Left ventricle myocardium inferior (tissue), 1 donor: ENCODE results near the gene GRXCR1. TPM values are rescaled to one million over a fixed set of nuclear protein-coding genes. Genes with fewer than 3 reads are reported as not detected.

Experiments
- DNase-seq: peaks from one replicate; pipeline ENCODE4 v3.0.0-alpha.2; 2020
- H3K27ac ChIP-seq: fragments of 200-600 bp; replicated peaks from 2 replicates; pipeline ENCODE4 v1.8.0; 2021
- H3K27me3 ChIP-seq: fragments of 200-600 bp; 2 replicates; pipeline ENCODE4 v1.8.0; 2021; ENCODE audit warnings: low read depth
- H3K36me3 ChIP-seq: fragments of 200-600 bp; 2 replicates; pipeline ENCODE4 v1.8.0; 2021
- H3K4me1 ChIP-seq: fragments of 200-600 bp; 2 replicates; pipeline ENCODE4 v1.8.0; 2021
- H3K4me3 ChIP-seq: fragments of 200-600 bp; 2 replicates; pipeline ENCODE4 v1.8.0; 2021; ENCODE audit warnings: mild to moderate bottlenecking, moderate library complexity
- H3K9me3 ChIP-seq: fragments of 200-600 bp; replicated peaks from 2 replicates; pipeline ENCODE4 v1.8.0; 2021
- intact Hi-C: fragments of 100-400 bp; cut with micrococcal nuclease; formaldehyde crosslinking; loops from one replicate; pipeline ENCODE4 v1.11.0; 2022
- total RNA-seq: library from RNA; stranded (reverse); fragmentation: NEBNext Ultra II Directional; extraction: Animal tissue kit (Norgen Biotek cat#: 25700); gene quantifications from one replicate; pipeline ENCODE4 v1.2.1, GENCODE V29; 2021
- TF ChIP-seq, protein P1 (sequence below): fragments of 200-600 bp; IDR thresholded peaks from 2 replicates; pipeline ENCODE4 v1.8.0; 2021; ENCODE audit warnings: antibody characterized with exemption, mild to moderate bottlenecking, borderline replicate concordance
- donor health status: DM: no; HTN: yes; CAD: no; lungs with severe emphysema.

GRXCR1 gene
- total RNA-seq, 1 donor from 2014 or later: not detected

DNA sequence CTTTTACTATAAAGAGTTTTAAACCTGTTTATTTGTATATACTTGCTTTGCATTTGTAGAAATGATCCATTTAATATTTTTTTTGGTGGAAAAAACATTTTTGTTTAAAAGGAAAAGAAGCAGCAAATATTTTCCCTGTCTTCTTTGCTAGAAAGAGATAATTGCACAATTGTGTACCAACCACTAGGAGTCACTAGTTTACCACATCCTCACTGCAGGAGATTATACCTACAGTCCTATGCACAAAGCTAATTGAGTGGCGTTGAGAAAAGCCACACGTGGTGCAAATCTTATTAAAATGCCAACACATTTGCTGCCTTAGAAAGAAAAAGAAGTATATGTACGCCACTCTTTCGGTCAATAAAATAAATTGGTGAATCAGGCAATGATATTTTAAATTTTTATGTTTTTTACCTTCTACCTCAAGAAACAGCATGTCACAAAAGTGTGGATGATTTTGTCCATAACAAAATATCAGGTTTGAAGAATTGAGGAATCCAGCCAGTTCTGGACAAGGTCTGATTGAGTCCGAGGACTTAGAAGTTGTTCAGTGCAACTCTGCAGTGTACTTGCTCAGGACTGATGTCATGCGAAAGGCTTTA is 102.9 kb downstream of the GRXCR1 start:
- Histone ChIP-seq H3K9me3 (peaks cover 15% of the 10 kb centered on the region), H3K4me3 (no peak overlapping the region), H3K36me3 (no peaks in the 10 kb centered on the region), H3K27ac (no peak overlapping the region), H3K27me3 (no peaks in the 10 kb centered on the region), H3K4me1 (no peaks in the 10 kb centered on the region)
- intact Hi-C loops: no loop called here
- TF ChIP-seq, protein P1, sequence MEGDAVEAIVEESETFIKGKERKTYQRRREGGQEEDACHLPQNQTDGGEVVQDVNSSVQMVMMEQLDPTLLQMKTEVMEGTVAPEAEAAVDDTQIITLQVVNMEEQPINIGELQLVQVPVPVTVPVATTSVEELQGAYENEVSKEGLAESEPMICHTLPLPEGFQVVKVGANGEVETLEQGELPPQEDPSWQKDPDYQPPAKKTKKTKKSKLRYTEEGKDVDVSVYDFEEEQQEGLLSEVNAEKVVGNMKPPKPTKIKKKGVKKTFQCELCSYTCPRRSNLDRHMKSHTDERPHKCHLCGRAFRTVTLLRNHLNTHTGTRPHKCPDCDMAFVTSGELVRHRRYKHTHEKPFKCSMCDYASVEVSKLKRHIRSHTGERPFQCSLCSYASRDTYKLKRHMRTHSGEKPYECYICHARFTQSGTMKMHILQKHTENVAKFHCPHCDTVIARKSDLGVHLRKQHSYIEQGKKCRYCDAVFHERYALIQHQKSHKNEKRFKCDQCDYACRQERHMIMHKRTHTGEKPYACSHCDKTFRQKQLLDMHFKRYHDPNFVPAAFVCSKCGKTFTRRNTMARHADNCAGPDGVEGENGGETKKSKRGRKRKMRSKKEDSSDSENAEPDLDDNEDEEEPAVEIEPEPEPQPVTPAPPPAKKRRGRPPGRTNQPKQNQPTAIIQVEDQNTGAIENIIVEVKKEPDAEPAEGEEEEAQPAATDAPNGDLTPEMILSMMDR: peak; percentile 53
- no peak for DNase-seq

DNA sequence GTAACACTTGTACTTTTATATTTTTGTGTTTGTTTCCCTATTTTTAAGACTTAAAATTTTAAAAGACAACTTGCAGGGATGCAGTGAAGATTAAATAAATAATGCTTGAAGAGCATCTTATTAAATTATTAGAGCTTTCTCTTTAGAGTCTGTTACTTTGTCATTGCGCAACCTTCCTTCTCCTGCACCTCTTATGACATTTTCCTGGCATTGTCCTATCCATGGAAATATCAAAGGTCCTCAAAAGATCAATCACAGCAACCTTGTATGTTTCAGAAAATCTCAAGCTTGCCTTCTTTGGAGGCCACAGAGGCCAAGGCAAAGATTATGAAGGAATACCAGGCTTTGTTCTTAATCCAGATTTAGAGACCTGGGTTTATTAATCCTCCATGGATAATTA is 116.3 kb downstream of the GRXCR1 start:
- Histone ChIP-seq H3K4me1 (no peaks in the 10 kb centered on the region), H3K27ac (no peak overlapping the region), H3K9me3 (peaks cover 27% of the 10 kb centered on the region), H3K36me3 (no peaks in the 10 kb centered on the region), H3K4me3 (no peak overlapping the region), H3K27me3 (no peaks in the 10 kb centered on the region)
- DNase-seq: no peak
- intact Hi-C loops: no loop called here
- TF ChIP-seq, protein P1: no peak

DNA sequence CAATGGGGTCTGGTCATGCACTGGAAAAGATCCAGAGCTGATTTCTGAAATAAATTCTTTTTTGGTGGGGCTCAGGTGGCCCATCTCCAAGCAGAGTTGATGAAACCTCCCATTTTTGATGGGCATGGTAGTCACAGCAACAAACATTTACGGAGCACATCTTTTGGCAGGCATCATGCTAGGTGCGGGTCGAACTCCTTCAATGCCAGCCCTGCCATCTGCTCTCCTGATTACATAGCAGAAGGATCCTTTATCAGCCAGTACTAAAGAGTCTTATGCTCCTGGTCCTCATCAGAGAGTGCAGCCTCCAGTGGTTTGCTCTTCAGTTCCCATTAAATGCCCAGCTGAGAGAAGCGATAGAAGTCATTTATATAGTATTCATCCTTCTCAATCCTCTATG is 121.7 kb downstream of the GRXCR1 start:
- no peaks in the 10 kb centered on the region for H3K4me1 ChIP-seq
- H3K4me3 ChIP-seq: no peak overlapping the region
- no peaks in the 10 kb centered on the region for H3K36me3 ChIP-seq
- no peaks in the 10 kb centered on the region for H3K9me3 ChIP-seq
- TF ChIP-seq, protein P1: no peak
- no peaks in the 10 kb centered on the region for H3K27me3 ChIP-seq
- intact Hi-C loops: no loop called here
- no peak overlapping the region for H3K27ac ChIP-seq
- no peak for DNase-seq

DNA sequence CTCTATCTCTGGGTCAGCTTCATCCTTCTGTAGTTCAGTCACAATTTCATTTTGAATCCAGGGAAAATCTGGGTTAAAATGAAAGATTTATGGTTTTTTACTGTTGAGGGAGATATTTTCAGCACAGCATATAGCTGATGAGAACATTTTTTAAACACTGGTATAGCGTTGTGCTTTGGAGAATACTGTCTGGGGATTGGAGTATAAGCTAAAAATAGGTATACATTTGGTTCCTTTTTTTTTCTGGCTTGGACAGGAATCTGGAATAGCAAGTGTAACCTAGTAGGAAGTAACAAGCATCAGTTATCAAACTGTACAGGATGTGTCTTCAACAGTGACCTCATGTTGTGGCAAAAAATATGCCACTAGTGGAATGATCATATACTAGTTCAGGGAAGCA is 149.1 kb downstream of the GRXCR1 start:
- H3K4me1 ChIP-seq: no peaks in the 10 kb centered on the region
- no peak overlapping the region for H3K4me3 ChIP-seq
- TF ChIP-seq, protein P1: no peak
- no peaks in the 10 kb centered on the region for H3K27me3 ChIP-seq
- intact Hi-C loops: no loop called here
- H3K9me3 ChIP-seq: no peaks in the 10 kb centered on the region
- no peak overlapping the region for H3K27ac ChIP-seq
- no peak for DNase-seq
- no peaks in the 10 kb centered on the region for H3K36me3 ChIP-seq

DNA sequence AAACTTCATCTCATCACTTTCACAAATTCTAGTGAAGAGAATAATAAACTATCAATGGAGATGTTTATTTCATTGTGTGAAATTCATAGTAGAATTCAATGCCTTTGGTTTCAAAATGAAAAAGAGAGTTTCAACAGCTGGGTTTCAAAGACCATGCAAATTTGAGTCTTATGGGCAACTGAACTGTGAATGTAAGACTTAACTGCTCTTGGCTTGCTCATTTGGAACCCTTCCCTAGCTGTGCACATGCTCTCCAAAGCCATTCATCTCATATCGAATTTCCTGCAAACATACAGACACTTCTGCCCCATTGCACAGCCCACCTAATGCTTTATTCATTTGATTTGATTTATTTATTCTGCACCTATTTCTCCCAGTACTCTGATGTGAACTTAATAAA is 154.5 kb downstream of the GRXCR1 start:
- Histone ChIP-seq H3K4me3 (no peak overlapping the region), H3K36me3 (no peaks in the 10 kb centered on the region), H3K27me3 (no peaks in the 10 kb centered on the region), H3K27ac (no peak overlapping the region), H3K4me1 (no peaks in the 10 kb centered on the region), H3K9me3 (no peaks in the 10 kb centered on the region)
- no peak for DNase-seq
- TF ChIP-seq, protein P1: no peak
- intact Hi-C loops: no loop called here
